Esophagus squamous epithelium (tissue), 5 donors: Measurements from ENCODE around the gene CCDC40. TPM values are rescaled to one million over a fixed set of nuclear protein-coding genes. Genes with fewer than 3 reads are reported as not detected.

ENCODE experiments used
- DNase-seq: peaks from one replicate; lab custom pipeline; 2025; lab: John Stamatoyannopoulos, UW
- H3K27ac ChIP-seq, 4 donors: fragments of 200-600 bp; sonication (generic); one replicate each; pipeline ENCODE4 v1.5.1; 2016 to 2019; ENCODE audit warnings: mild to moderate bottlenecking in 1 of 4
- H3K27me3 ChIP-seq, 4 donors: fragments of 200-600 bp; sonication (generic); 1 replicate in 3 of 4; 2 replicates in 1 of 4; pipeline versions ENCODE4 v1.5.1 to v1.6.0; 2017 to 2021; ENCODE audit warnings: antibody characterized with exemption in 1 of 4
- H3K36me3 ChIP-seq, 3 donors: fragments of 200-600 bp; sonication (generic); one replicate each; pipeline ENCODE4 v1.5.1; 2016 to 2019
- H3K4me1 ChIP-seq, 3 donors: fragments of 200-600 bp; sonication (generic); one replicate each; pipeline ENCODE4 v1.5.1; 2017 to 2019
- H3K4me3 ChIP-seq, 4 donors: fragments of 200-600 bp; sonication (generic); 1 replicate in 3 of 4; 2 replicates in 1 of 4; pipeline ENCODE4 v1.5.1; 2016 to 2019; ENCODE audit warnings: mild to moderate bottlenecking in 2 of 4, moderate library complexity in 1 of 4
- H3K9me3 ChIP-seq, 3 donors: fragments of 200-600 bp; sonication (generic); one replicate each; pipeline ENCODE4 v1.5.1; 2016 to 2019
- POLR2A ChIP-seq, 4 donors: fragments of 450-650 bp; IDR thresholded peaks; one replicate each; pipeline ENCODE4 v1.6.1; 2017; ENCODE audit warnings: antibody characterized with exemption in 4 of 4, mild to moderate bottlenecking in 4 of 4, moderate library complexity in 3 of 4
- WGBS, 2 donors: methylation state at CpG; one replicate each; pipeline ENCODE4 v1.1.5; 2018; 5-methylcytosine and 5-hydroxymethylcytosine counted together
- intact Hi-C: fragments of 100-400 bp; cut with DNase I; formaldehyde crosslinking; loops from one replicate; pipeline ENCODE4 v1.15.0; 2022
- total RNA-seq, 4 donors: library from RNA; depleted of rRNA; stranded (reverse); fragments of >200 nt; gene quantifications; one replicate each; pipeline ENCODE4 v1.1.0, GENCODE V29; 2016
- TF ChIP-seq, protein P1 (sequence below), 6 experiments: fragments of 450-650 bp in 4 of 6; fragments of 200-600 bp in 2 of 6; sonication (generic) in 2 of 6; IDR thresholded peaks; one replicate each; pipeline ENCODE4 v1.5.1; 2016 to 2019; ENCODE audit warnings: antibody characterized with exemption in 6 of 6, mild to moderate bottlenecking in 4 of 6, moderate library complexity in 4 of 6
- donor health status: DM: yes; HTN: yes; CAD: no.

CCDC40 gene
- total RNA-seq, 4 donors from 2014 or later: 0.32 to 3.9 (median 2.1) TPM

DNA sequence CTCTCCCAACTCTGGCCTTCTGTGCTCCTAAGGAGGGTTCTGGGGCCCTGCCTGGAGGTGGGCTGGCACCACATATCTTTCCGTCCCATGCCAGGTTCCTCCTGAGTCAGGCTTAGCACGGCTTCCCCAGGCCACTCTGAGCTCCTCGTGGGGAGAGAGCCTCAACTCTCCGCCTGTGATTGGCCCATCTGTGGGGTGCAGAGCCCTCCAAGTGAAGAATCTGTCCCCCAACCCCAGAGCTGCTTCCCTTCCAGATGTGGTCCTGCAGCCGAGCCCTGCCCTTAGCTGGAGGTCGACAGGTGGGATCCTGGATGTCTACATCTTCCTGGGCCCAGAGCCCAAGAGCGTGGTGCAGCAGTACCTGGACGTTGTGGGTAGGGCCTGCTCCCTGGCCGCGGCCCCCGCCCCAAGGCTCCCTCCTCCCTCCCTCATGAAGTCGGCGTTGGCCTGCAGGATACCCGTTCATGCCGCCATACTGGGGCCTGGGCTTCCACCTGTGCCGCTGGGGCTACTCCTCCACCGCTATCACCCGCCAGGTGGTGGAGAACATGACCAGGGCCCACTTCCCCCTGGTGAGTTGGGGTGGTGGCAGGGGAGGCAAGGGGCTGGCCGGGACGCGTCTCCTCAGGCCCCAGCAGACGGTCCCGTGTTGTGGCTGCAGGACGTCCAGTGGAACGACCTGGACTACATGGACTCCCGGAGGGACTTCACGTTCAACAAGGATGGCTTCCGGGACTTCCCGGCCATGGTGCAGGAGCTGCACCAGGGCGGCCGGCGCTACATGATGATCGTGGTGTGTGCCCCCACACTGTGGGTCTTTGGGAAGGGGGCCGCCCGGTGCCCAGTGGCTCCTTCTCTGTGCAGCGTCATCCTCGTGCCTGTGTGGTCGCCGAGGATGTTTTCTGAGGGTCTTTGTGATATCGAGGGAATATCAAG, 71.9 kb downstream of the CCDC40 start:
- WGBS, 2 donors: 79 to 90% methylated on average over 11 to 21 of the region's 40 CpGs
- no peak overlapping the region for H3K4me3 ChIP-seq
- H3K27ac ChIP-seq: no peak overlapping the region
- peaks cover 0 to 29% (median 0%) of the 10 kb centered on the region in 3 donors for H3K36me3 ChIP-seq
- DNase-seq: no peak
- intact Hi-C loops: no loop called here
- no peaks in the 10 kb centered on the region for H3K9me3 ChIP-seq
- TF ChIP-seq, protein P1, sequence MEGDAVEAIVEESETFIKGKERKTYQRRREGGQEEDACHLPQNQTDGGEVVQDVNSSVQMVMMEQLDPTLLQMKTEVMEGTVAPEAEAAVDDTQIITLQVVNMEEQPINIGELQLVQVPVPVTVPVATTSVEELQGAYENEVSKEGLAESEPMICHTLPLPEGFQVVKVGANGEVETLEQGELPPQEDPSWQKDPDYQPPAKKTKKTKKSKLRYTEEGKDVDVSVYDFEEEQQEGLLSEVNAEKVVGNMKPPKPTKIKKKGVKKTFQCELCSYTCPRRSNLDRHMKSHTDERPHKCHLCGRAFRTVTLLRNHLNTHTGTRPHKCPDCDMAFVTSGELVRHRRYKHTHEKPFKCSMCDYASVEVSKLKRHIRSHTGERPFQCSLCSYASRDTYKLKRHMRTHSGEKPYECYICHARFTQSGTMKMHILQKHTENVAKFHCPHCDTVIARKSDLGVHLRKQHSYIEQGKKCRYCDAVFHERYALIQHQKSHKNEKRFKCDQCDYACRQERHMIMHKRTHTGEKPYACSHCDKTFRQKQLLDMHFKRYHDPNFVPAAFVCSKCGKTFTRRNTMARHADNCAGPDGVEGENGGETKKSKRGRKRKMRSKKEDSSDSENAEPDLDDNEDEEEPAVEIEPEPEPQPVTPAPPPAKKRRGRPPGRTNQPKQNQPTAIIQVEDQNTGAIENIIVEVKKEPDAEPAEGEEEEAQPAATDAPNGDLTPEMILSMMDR (IDR thresholded peaks at IDR 0.05): no peak
- no peak for TF ChIP-seq POLR2A (IDR thresholded peaks at IDR 0.05)
- no peaks in the 10 kb centered on the region for H3K27me3 ChIP-seq
- peaks cover 4 to 48% (median 5%) of the 10 kb centered on the region in 3 donors for H3K4me1 ChIP-seq

DNA sequence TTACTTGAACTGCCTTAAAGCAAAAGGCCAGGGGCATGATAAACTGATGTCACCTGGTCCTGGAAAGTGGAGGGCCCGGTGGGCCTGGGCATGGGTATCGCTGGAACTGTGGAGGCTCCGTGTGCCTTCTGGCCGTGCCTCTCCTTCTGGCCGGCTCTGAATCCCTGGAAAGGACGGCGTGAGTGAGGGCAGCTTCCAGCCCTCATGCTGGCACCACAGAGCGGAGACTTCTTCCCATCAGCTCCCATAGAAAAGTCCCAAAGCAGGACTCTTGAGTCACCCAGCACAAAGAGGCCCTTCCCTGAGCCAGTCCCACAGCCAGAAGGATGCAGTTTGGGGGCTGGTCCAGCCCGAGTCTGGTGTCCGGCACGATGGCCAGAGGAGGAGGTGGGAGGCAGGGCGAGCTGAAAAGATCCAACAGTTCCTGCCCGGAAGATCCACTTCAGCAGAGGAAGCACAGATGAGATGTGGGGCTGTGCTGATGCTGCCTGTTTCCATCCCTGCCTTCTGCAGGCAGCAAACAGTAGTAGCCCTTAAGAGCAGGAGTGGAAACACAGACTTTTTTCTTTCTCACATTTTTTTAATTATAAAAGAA, 72.7 kb downstream of the CCDC40 start:
- H3K27ac ChIP-seq: peak overlapping the region in 2 of 4 donors; percentile 38 to 60
- no peak overlapping the region for H3K4me3 ChIP-seq
- no peaks in the 10 kb centered on the region for H3K27me3 ChIP-seq
- DNase-seq: no peak
- H3K9me3 ChIP-seq: no peaks in the 10 kb centered on the region
- WGBS, 2 donors: 74 to 83% methylated on average over 8 to 9 of the region's 13 CpGs
- peaks cover 0 to 29% (median 0%) of the 10 kb centered on the region in 3 donors for H3K36me3 ChIP-seq
- peaks cover 0 to 39% (median 5%) of the 10 kb centered on the region in 3 donors for H3K4me1 ChIP-seq
- no peak for TF ChIP-seq POLR2A (IDR thresholded peaks at IDR 0.05)
- TF ChIP-seq, protein P1 (IDR thresholded peaks at IDR 0.05): no peak
- intact Hi-C loops: no loop called here

DNA sequence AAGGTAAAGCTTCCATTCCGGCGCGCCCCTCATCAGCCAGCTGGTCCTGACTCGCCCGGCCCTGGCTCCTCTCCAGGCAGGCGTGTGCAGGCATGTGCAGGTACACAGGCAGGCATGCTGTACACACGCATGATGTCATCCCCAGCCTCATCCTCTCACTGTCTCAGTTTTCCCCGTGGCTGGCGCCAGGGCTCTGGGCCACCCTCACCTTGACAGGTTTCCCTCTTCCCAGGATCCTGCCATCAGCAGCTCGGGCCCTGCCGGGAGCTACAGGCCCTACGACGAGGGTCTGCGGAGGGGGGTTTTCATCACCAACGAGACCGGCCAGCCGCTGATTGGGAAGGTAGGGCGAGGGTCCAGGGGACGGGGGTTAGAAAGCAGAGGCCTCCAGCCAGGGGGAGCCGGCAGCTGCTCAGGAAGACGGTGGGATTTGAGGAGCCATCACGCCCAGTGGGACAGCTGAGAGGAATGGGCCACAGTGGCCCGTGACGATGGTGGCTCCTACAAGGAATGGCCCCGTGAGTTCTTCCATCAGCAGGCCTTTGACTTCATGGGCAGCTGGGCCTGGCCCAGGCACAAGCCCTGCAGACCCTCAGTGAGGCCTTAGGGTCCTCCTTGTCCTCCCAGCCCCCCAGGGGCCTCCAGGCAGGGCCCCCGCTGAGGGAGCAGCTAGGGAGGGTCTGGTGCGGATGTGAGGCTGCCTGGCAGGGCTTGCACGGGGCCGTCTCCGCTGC, 73.4 kb downstream of the CCDC40 start:
- DNase-seq: no peak
- Histone ChIP-seq H3K9me3 (no peaks in the 10 kb centered on the region), H3K4me3 (no peak overlapping the region), H3K4me1 (peaks cover 0 to 32% (median 5%) of the 10 kb centered on the region in 3 donors), H3K27me3 (no peaks in the 10 kb centered on the region), H3K27ac (no peak overlapping the region), H3K36me3 (peaks cover 0 to 29% (median 0%) of the 10 kb centered on the region in 3 donors)
- intact Hi-C loops: no loop called here
- no peak for TF ChIP-seq POLR2A (IDR thresholded peaks at IDR 0.05)
- TF ChIP-seq, protein P1 (IDR thresholded peaks at IDR 0.05): no peak
- 49 to 60% methylated on average over 10 to 14 of the region's 30 CpGs for WGBS, 2 donors

DNA sequence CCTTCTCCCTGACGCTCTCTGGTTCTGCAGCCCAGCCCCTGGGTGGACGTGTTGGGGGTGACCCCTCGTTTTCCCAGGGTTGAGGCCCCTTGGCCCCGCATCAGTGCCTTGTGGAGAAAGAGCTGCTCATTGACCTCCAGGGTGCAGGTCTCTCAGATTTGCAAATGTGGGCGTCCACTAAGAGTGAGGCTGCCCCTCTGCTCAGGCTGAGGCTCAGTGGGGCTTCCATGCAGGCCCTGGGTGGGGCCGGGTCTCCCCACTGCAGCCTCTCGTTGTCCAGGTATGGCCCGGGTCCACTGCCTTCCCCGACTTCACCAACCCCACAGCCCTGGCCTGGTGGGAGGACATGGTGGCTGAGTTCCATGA, 74.0 kb downstream of the CCDC40 start:
- Histone ChIP-seq H3K27ac (no peak overlapping the region), H3K9me3 (no peaks in the 10 kb centered on the region), H3K4me1 (peaks cover 0 to 26% (median 5%) of the 10 kb centered on the region in 3 donors), H3K4me3 (no peak overlapping the region), H3K36me3 (peaks cover 0 to 29% (median 0%) of the 10 kb centered on the region in 3 donors), H3K27me3 (no peaks in the 10 kb centered on the region)
- TF ChIP-seq, protein P1 (IDR thresholded peaks at IDR 0.05): no peak
- no peak for TF ChIP-seq POLR2A (IDR thresholded peaks at IDR 0.05)
- 74% methylated on average over 5 of the region's 9 CpGs; no CpG with 5 or more reads in 1 of the 2 donors for WGBS, 2 donors
- intact Hi-C loops: no loop called here
- DNase-seq: no peak
